GM10248 (cell line): ENCODE data around the gene PDPN.

ENCODE experiments used
- CTCF ChIA-PET: fragments of 300-600 bp; sonication (Branson Sonifier 250); formaldehyde crosslinking; extraction: SDS; loops from one replicate; lab custom pipeline; 2021; ENCODE audit warnings: antibody characterized with exemption; lab: Yijun Ruan, JAX
- POLR2A ChIA-PET: fragments of 350-650 bp; sonication (Branson Sonifier 250); formaldehyde crosslinking; extraction: SDS; loops from one replicate; lab custom pipeline; 2020; ENCODE audit warnings: antibody characterized with exemption; lab: Yijun Ruan, JAX
- DNase-seq: peaks from one replicate; pipeline ENCODE4 v3.0.0; 2012; ENCODE audit errors: extremely low spot score
- TF ChIP-seq, protein P1 (sequence below): IDR thresholded peaks from 2 replicates; pipeline ENCODE4 v1.5.1; 2012; ENCODE audit warnings: mild to moderate bottlenecking, low read depth; ENCODE audit errors: extremely low read depth, missing control alignments, control extremely low read depth

Gene PDPN

DNA sequence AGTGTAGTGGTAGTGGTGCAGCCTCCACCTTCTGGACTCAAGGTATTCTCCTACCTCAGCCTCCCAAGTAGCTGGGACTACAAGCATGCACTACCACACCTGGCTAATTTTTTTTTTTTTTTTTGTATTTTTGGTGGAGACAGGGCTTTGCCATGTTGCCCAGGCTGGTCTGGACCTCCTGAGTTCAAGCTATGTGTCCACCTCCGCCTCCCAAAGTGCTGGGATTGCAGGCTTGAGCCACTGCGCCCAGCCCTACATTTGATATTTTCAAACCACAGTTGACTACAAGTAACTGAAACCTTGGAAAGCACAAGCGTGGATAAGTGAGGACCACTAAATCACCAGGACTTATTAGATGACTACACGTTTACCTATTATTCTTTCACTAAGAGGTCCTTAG is 10.0 kb upstream of the PDPN start:
- TF ChIP-seq, protein P1, sequence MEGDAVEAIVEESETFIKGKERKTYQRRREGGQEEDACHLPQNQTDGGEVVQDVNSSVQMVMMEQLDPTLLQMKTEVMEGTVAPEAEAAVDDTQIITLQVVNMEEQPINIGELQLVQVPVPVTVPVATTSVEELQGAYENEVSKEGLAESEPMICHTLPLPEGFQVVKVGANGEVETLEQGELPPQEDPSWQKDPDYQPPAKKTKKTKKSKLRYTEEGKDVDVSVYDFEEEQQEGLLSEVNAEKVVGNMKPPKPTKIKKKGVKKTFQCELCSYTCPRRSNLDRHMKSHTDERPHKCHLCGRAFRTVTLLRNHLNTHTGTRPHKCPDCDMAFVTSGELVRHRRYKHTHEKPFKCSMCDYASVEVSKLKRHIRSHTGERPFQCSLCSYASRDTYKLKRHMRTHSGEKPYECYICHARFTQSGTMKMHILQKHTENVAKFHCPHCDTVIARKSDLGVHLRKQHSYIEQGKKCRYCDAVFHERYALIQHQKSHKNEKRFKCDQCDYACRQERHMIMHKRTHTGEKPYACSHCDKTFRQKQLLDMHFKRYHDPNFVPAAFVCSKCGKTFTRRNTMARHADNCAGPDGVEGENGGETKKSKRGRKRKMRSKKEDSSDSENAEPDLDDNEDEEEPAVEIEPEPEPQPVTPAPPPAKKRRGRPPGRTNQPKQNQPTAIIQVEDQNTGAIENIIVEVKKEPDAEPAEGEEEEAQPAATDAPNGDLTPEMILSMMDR = no peak
- ChIA-PET POLR2A (no interaction called here), CTCF (no interaction called here)
- no peak for DNase-seq

DNA sequence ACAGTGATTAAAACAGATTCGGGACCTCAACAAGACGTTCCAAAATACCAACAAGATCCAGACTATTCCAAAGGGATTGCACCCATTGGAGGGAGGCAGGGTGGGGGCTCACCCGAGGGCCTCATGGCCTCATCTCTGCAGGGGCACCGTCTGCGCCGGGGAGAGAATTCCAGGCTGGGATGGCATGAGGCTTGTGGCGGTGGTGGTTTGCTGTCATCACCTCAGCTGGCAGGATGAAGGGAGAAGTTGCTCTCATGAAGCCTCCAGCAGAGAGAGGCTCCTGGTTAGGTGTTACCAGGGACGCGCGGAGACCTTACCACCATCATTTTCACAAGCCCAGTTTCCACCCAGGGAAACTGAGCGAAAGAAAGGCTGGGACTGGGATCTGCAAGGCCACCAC is 6.7 kb upstream of the PDPN start:
- DNase-seq = no peak
- CTCF ChIA-PET = no interaction called here
- TF ChIP-seq, protein P1 = no peak
- POLR2A ChIA-PET = no interaction called here

DNA sequence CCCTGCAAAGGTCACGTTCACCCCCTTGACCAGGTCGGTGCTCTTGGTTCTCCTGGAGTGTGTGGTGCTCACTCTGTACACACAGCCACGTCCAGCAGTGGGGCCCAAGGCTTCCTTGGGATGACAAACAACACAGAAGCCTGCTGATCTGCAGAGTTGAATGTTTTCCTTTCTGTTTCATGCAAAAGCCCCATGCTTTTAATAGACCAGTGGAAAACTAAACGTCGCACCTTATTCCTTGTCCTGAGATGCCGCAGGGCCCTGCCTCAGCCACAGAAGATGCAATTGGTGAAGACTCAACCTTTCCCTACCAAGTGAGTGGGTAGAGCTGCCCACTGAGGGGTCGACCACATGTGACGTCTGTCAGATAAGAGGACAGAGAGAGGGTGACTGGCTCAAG is 5.8 kb upstream of the PDPN start:
- ChIA-PET POLR2A (no interaction called here), CTCF (no interaction called here)
- DNase-seq = no peak
- TF ChIP-seq, protein P1 = no peak

DNA sequence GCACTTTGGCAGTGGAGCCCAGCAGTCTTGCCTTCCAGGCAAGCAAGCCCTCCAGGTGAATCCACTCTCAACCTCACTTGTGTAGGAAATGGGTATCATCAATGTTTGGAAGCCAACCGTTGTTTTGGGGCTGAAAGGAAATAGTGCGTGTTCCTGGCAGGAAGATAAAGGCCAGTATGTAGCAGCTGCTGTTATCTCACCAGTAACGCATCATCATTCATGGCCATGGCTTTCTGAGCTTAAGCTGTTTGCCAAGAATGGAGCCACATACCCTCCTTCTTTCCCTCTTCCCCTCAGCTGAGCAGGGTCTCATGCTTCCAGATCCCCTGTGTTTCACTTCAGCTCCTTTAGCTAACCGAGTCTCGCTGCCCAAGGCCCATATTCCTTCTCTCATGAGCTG is 2.2 kb upstream of the PDPN start:
- no peak for DNase-seq
- POLR2A ChIA-PET = no interaction called here
- CTCF ChIA-PET = interaction anchor here (1.5 kb wide), 1 partner anchor 8 kb away, joined by 4 read pairs; no protein-coding TSS in a partner anchor
- TF ChIP-seq, protein P1 = no peak

DNA sequence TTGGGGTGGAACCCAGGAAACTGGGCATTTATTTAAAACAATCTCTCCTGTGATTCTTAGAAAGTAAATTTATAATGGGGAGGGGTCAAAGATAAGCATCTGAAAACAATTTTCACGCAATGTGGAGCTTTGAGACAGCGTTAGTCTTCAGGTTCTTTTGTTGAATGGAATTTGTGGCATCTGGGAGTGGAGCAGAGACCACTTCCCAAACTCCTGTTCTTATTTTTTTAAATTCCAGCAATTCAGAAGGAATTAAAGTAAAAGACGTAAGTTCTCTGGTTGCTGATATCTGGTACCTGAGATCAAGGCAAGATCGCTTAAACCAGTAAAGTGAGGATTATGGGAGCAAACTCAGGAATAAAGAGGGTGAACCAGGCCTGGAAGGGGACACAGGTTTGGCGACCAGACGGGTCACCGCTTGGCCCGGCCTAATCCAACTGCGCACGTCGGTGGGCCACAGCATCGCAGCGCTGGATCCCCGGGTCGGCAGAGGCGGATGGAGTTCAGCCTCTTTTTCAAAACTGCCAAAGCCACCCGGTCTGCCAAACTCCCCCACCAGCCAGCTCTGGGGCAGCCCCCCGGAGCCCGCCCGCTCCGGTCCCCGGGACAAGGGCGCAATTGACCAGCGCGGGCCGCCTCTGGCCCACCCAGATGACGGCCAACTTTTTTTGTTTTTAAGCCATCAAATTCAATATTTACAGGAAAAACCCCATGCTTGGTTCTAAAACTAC is 754 bp upstream of the PDPN start:
- POLR2A ChIA-PET = no interaction called here
- DNase-seq = no peak
- TF ChIP-seq, protein P1 = no peak
- CTCF ChIA-PET = no interaction called here

DNA sequence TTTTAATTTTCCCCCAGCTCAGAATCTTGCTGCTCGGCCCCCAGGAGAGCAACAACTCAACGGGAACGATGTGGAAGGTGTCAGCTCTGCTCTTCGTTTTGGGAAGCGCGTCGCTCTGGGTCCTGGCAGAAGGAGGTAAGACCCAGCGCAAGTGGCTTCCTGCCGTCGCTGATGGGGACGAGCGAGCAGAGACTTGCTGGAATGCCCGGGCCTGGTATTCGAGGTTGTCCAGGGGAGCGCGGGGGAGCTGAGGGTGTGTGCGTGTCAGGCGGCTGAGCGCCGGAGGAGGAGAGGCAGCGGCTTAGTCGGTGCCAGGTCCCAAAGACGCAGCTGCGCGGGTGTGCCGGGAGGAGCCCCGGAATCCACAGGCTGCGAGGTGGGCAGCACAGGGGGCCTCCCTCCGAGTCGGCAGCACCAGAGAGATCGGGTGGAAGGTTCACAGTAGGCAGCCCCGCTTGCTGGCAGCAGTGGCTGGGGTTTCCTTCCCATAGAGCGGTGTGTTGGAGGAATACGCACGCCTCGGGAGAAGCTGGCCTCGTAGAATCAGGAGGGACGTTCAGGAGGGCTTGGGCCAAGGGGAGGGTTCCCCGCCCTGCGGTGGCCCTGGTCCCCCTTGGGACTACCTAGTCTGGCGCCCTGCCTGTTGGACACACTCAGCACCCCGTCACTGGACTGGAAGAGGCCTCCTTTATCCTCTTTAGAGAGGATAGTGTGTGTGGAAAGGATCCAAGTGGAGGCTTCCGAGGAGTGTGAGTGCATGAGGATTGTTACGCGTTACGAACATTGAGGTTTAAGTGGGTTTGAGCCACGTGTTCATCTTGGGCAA is 547 bp downstream of the PDPN start:
- CTCF ChIA-PET = no interaction called here
- POLR2A ChIA-PET = no interaction called here
- no peak for DNase-seq
- TF ChIP-seq, protein P1 = no peak
